GM18909 (cell line): Measurements from ENCODE around the gene CEACAM21.
A peak's percentile ranks its signal among the peaks of the same experiment; 100 is the strongest.

Source experiments
- ATAC-seq: cut with Tn5 transposase; IDR thresholded peaks from one replicate; pipeline ENCODE4 v1.9.1; 2021; ENCODE audit warnings: mild to moderate bottlenecking; ENCODE audit not compliant: unreplicated experiment, poor library complexity

The CEACAM21 gene

DNA sequence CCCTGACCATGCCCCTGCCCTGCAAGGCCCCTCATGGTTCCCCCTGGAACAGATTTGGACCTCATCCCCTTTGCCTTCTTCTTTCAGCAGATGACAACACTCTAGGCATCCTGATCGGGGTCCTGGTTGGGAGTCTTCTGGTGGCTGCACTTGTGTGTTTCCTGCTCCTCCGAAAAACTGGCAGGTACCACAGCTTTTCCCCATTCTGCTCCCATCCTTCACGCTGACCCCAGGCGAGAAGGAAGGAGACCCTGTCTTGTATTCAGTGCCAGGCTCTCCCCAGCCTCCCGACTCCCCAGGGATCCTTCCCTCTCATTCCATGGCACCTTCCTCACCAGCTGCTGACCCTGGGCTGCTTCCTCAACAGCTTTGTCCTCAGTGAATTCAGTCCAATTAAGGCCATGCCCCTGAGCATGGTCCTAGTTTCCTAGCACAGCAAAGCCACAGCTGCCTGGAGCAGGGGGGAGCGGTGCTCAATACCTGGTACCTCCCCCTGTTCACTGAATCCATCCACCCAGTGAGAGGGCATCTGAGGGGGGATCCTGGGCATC, 8.4 kb downstream of the CEACAM21 start:
- no peak for ATAC-seq

DNA sequence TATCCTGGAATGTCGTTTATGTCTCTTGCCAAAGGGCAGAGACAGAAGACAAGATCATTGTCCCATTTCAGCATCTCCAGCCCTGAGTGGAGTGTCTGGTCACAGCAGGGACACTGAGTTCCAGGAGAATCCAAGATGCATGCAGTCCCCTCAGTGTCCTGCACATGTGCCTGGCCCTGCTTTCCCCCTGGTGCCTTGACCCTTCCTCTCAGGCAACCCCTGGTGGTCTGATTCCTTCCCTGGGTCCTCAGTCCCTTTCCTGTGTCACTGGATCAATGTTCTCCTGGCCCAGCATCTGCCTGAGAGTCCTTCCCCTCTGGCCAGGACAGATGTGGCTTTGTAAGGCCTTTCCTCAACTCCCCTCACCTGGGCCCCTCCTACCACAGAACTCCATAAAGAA, 9.0 kb downstream of the CEACAM21 start:
- no peak for ATAC-seq

DNA sequence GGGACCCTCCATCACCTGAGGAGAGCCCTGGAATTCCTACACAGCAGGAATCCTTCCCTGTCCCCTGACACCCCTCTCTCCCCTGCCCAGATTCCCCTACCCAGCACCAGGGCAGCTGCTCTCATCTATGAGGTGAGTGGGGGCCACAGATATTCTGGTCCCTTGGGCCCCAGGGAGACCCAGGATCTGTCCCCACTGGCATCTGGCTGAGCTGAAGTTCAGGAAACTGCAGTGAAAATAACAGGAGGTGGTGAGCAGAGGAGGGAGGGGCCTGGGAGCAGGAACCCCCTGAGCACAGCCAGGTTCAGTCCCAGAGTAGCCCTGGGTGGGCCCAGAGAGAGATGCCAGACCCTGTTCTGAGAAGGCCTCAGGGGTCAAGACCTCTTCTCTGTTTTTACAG, 10.1 kb downstream of the CEACAM21 start:
- ATAC-seq, result no peak

DNA sequence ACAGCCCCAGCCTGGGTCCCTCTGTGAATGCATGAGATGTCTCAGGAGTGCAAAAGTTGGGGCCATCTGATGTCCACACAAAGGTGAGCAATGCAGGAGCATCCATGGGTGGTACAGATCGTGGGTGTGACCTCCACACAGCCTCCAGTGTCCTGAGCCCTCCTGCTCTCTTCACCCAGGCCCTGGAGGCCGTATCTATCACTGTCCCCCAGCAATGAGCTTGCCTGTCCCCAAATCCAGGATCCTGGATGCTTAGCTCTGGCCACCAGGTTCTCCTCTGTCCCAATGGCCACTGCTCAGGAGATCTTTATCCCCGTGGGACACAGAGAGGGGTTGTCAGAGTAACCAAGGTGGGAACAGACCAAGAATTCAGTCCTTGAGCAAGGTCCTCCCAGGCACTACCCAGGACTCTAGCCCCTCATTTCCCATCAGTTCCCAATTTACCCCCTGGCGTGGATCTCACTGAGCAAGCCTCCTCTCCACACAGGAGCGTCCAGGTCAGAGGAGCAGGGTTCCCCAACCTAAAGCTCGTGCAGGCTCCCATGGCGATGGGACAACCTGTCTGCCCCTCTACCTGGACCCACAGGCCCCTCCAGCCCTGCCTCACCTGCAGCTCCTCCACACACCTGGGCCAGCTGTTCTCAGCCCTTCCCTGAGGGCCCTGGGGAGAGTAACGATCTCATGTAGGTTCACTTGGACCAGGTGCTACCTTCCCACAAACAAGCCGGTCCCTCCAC, 11.3 kb downstream of the CEACAM21 start:
- ATAC-seq, result no peak

DNA sequence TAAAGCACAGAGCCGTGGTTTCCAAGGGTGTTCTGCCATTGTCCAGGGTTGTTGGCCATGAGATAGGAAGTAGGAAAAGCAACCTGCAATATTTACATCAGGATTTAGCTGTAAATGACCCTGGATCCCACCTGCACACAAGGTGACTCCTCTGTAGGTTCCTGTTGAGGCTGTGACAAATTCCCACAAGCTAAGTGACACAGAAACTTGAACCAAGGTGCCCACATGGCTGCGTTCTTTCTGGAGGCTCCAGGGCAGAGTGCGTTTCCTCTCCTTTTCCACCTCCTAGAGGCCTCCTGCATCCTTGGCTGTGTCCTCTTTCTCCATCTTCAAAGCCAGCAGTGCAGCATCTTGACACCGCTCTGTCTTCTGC, 11.9 kb downstream of the CEACAM21 start:
- no peak for ATAC-seq

DNA sequence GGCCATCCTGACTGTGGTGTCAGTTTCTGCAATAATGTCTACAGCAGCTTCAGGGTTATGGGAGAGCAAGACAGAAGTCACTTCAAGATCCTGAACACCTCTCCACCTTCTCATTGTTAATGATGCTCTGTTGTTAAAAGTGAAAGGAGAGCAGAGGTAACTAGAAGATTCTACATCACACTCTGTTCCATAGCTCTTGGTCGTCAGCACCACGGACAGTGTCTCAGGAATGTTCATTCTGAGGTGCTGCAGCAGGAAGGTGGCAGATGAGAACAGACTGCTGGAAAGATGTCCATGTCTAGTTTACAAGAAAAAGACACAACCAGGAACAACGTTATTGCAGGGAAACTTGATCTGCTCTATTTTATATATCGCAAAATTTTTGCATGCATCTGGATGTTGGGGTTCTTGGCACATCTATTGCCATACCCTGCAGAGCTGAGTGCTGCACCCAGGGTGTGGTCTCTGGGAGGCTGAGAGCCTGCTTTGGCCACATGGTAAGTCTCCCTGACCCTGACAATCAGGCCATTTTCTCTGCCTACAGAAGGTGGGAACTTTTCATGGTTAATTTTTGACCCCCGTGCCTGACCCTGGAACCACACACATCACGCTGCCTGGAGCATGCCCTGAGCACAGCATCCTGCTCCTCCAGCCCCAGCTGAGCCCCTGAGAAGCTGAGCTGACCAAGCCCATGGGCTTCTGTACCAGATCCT, 12.7 kb downstream of the CEACAM21 start:
- no peak for ATAC-seq

DNA sequence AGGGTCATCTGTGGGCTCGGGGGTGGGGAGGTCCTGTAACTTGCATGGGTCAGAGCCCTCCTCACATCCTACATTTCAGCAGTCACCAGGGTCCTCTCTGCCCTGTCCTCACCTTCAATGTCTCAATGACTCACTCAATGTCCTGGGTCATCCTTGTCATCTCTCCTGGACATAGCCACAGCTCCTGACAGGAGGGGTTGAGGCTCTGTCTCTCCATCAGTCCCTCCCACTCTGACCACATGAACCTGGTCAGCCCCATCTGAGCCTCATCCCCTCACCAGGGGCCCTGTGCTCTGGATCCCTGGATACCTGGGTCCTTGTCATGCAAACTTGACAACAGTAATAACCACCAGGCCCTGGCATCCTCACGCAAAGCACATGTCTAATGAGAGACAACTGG, 13.4 kb downstream of the CEACAM21 start:
- ATAC-seq, result no peak

DNA sequence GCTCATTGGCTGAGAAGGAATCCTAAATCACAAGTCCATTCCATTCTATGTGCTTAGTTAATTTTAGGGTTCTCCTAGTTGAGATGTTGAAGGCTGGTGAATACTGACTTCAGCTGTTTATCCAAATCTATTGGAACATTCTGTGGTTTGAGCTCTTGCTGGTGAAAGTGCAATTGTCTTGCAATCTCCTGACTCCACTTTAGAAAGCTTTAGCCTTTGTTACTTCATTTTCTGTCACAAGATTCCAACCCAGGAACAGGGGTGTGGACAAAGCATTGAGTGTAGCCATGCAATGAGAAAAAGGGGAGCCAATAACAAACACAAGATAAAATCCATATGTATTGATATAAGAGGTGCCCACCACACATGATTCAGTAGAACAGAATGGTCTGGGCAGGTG, 15.0 kb downstream of the CEACAM21 start:
- no peak for ATAC-seq

DNA sequence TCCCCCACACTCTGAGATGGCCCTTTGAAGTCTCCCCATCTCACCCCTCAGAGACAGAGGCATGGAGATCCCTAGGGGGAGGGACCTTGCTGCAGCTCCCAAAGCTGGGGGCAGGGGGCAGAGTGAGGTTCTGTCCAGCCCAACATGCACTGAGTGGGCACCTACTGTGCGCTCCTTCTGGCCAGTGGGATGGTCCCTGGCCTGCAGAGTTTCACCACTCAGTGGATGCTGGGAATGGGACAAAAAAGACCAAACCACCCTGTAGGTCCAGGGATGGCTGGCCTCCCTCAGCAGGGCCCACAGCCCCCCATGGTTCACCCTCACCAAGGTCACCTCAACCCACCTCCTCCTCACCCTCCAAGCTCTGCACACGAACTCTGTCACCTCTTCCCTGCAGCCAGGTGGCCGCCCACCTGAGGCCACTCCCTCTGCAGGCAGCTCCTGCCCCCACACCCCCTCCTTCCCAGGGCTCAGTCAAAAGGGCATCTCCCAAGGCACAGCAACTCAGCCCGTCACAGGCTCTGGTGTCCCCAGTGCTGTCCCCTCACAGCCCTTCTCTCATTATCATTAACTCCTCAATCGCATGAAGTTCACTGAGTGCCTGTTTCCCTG, 16.1 kb downstream of the CEACAM21 start:
- no peak for ATAC-seq

DNA sequence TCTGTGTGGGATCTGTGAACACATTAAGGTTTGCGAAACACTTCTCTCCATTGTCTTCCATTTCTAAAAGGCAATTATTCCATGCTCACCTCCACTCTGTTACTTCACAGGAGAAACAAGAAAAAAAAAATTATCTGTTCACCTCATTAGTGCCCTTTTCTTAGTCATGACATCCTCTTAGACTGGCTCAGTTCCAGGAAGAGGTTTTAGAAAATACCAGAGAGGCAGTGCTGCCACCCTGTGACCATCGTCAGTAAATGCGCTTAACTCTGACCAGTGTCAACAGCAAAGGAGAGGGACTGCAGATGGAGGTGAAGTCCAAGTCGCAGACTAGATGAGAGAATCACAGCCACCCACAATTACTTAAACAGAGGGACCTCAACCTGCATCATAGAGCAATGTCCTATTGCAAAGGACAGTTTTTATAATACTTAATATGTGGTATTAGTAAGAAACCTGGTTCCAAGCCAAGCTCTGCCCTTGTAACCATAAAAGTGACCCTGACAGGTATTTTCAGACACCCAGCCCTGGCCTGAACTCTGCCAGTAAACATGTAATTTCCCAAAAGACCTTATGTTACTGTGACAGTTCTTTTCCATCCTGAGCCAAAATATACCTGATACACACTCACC, 19.4 kb downstream of the CEACAM21 start:
- ATAC-seq, result no peak

DNA sequence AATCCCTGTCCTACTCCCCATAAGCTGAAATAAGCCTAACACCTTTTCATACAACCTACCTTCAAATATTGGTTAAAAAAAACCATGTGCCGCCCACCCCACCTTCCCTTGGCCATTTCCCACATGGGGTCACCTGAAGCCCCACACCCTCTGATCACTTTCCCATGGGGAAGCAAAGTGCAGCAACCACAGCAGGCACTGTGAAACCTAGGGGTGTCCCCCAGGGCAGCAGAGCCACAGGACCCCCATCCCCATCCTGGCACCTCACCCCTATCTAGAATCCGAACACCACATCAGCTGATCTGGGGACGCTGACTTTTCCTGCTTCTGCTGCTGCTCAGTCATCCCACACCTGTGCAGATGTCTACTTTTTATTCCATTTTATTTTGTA, 19.9 kb downstream of the CEACAM21 start:
- no peak for ATAC-seq

DNA sequence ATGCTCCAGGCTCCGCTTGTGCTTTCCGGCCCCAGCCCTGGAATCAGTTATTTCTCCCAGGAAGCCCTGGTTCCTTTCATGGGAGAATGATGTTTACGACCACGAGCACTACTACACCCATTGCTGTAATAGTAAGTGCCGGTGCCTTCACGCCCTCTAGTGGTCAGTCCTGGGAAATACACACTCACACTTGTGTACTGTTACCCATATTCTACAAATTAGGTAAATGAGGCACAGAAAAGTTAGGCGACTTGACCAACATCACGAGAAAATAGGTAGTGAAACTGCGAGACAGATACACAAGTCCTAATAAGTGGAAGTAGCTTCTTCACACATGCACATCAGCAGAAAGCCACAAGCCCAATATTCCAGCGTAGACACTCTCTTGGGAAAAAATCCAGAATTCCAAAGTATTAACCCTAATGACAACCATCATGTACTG, 21.7 kb downstream of the CEACAM21 start:
- peak; percentile 54 for ATAC-seq

DNA sequence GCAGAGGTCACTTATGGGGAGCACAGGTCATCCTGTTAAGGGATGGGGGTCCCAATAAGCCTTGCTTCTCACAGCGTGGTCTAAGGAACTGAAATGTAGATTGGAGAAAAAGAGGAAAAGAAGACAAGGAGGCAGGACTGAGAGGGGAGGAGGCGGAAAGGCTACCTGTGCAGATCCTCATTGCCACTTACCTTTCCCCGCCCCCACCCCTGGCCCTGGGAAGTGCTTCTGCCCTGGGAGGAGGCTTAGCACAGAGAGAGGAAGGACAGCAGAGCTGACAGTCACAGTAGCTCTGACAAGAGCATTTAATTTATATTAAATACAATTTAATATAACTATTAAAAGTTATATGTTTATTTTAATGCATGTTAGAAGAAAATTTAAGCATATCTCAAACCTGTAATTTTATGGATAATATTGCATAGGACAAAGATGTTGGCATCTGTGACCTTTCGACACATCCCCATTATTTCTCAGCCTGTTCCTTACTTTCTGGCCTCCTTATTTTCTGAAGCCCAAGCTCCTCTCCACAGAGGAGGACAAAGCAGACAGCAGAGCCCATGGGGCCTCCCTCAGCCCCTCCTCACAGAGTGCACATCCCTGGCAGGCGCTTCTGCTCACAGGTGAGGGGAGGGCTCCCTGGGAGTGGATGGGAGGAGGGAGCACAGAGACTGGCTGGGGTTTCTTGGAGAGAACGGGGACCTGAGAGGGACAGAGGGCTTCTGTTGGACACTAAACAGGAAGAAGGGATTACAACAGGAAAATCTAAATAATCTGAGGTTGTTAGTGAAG, 23.4 kb downstream of the CEACAM21 start:
- ATAC-seq, result no peak

DNA sequence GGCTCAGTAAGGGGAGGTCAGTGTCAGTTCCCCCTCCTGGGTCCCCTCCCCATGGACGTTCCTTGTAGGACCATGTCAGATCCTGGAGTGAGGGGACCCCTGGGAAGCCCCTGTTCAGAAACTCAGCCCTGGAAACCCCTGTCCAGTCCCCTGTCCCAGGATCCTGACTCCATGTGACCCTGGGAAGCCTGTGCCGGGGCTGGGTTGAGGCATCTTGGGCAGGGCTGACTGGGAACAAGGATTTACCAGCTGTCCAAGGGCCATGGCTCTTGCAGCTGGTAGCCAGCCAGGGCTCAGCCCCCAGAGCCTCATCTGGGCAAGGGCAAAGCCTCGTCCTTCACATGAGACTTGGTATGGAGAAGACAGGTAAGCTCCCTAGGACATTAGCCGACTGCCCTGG, 25.8 kb downstream of the CEACAM21 start:
- no peak for ATAC-seq

DNA sequence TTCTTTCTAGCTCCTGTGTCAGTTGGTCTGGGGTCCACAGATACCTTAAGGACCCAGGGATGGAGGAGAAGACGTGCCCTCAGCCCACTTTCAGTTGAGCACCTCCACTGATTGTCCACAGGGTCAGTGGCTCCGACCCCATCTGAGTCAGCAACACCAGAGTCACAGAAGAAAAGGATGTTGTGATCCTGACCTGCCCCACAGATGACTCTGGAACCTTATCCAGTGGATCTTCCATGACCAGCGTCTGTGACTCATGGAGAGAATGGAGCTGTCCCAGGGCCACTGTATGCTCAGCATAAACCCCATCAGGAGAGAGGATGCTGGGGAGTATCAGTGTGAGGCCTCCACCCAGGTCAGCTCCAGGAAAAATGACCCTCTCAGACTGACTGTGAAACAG, 28.9 kb downstream of the CEACAM21 start:
- no peak for ATAC-seq

DNA sequence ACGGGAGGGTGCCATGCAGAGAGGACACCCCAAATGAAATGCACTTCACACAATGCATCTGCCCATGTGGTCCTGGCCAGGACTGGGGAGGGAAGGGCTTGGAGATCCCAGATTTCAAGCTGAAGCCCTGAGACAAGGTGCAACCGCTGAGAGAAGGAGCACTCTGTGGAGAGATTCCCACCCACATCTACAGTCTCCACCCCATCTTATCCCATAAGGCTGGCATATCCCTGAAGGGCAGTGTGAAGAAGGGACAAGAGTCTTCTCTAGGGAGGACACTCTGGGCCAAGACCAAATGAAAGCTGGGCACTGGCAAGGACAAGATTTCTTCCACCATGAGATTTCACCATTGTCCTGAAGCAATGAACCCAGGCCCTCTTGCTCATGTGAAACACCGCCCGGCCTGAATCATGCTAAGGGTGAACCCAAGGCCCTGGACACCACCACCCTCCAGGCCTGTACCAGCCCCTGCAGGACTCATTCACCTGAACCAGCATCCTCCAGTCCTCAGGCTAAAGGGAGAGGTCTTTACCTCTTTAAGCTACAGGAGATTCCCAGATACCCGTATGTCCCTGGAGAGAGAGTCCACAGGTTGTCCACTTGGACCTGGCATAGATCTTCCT, 30.4 kb downstream of the CEACAM21 start:
- ATAC-seq, result no peak

DNA sequence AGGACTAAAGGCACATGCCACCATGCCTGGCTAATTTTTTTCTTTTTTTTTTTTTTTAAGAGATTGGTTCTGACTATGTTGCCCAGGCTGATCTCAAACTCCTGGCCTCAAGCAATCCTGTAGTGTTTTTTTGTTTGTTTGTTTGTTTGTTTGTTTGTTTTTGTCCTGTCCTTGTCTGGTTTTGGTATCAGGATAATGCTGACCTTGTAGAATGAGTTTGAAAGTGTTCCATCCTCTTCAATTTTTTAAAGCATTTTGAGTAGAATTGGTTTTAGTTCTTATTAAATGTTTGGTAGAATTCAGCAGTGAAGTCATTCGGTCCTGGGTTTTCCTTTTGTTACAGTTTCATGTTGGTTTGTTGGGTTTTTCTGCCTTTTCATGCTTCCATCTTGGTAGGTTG, 31.7 kb downstream of the CEACAM21 start:
- no peak for ATAC-seq

DNA sequence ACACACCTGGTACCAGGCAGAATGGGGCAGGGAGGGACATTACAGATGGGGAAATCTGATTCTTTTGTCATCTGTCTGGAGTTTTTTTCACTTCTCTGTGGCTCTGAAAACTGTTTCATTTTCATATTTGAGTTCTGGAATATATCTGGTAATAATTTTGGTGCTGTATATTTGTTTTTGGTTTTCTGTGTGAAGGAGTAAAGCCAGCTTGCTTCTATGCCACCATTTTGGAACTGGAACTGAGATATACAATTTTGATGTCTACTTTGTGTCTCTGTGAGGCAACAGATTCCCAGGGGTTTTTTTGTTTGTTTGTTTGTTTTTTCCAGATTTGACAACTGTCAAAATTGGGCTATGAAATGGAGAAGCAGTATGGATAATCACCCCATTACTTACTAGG, 34.8 kb downstream of the CEACAM21 start:
- no peak for ATAC-seq

DNA sequence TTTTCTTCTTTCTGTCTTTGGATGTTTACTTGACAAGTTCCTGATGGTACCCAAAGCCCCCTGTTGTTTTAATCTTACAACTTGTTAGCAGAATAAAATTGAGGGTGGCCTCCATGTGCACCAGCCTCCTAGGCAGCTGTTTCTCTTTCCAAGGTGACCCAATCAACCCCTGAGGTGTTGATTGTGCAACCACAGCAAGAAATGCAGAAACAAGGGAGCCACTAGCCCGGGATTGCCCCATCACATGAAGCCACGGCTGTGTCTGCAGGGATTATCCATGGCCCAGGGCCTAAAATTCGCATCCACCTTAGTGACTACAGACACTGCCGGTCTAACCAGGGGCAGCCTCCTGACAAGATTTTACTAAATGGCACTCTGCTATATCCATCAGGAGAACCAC, 36.5 kb downstream of the CEACAM21 start:
- ATAC-seq, result no peak

DNA sequence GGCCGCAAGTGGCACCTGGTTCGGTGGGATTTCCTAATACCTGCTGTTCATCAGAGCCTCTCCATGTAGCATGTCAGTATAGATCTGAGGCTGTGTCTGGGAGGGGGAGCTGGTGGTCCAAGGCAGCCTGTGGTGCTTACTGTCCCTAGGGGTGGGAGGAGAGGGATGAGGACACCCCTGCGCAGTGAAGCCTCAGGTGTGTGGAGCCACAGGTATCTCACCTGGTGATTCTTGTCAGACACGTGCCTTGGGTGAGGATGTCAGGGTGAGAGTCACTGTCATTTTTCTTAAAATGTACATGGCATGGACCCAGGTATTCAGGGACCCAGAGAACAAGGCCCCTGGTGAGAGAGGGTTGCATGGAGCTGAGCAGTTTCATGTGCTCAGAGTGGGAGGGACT, 39.2 kb downstream of the CEACAM21 start:
- ATAC-seq, result no peak
